Body of pancreas (tissue), 4 donors: ENCODE data around the gene ATRNL1. TPM values are rescaled to one million over a fixed set of nuclear protein-coding genes. Genes with fewer than 3 reads are reported as not detected.

Experiments
- ATAC-seq: fragments of 150-250 bp; one replicate; pipeline ENCODE4 v1.9.1; 2016
- DNase-seq, 4 donors: peaks; one replicate each; pipeline ENCODE4 v3.0.0-alpha.2; 2019
- H3K27ac ChIP-seq, 4 donors: fragments of 200-600 bp; sonication (generic); 1 replicate in 3 of 4; 2 replicates in 1 of 4; pipeline versions ENCODE4 v1.5.1 to v1.6.1; 2016 to 2019; ENCODE audit warnings: mild to moderate bottlenecking in 1 of 4, mixed read lengths in 1 of 4, moderate library complexity in 1 of 4
- H3K27me3 ChIP-seq, 2 donors: fragments of 200-600 bp; sonication (generic); one replicate each; pipeline ENCODE4 v1.6.0; 2016; ENCODE audit warnings: mild to moderate bottlenecking in 1 of 2
- H3K36me3 ChIP-seq, 2 donors: fragments of 200-600 bp; sonication (generic); replicated peaks in 1 of 2; 2 replicates each; pipeline ENCODE4 v1.5.1; 2016; ENCODE audit warnings: low read depth in 2 of 2; ENCODE audit not compliant: insufficient read depth in 1 of 2
- H3K4me1 ChIP-seq: fragments of 200-600 bp; sonication (generic); one replicate; pipeline ENCODE4 v1.6.0; 2016
- H3K4me3 ChIP-seq, 2 donors: fragments of 200-600 bp; sonication (generic); 1 replicate in 1 of 2; 2 replicates in 1 of 2; pipeline ENCODE4 v1.5.1; 2016 to 2019
- H3K9me3 ChIP-seq, 3 donors: fragments of 200-600 bp; sonication (generic); 1 replicate in 2 of 3; 2 replicates in 1 of 3; pipeline ENCODE4 v1.5.1; 2016
- POLR2A ChIP-seq, 3 donors: fragments of 450-650 bp; IDR thresholded peaks; one replicate each; pipeline ENCODE4 v1.6.1; 2016; ENCODE audit warnings: antibody characterized with exemption in 3 of 3, mild to moderate bottlenecking in 2 of 3
- WGBS, 2 donors: methylation state at CpG; one replicate each; pipeline ENCODE4 v1.1.5; 2017; 5-methylcytosine and 5-hydroxymethylcytosine counted together
- intact Hi-C: fragments of 100-400 bp; cut with DNase I; formaldehyde crosslinking; loops from one replicate; pipeline ENCODE4 v1.15.1; 2023
- total RNA-seq, 2 donors: library from RNA; depleted of rRNA; stranded (reverse); fragments of >200 nt; gene quantifications; one replicate each; pipeline ENCODE4 v1.1.0, GENCODE V29; 2016
- TF ChIP-seq, protein P1 (sequence below), 7 experiments: fragments of 450-650 bp in 4 of 7; fragments of 200-600 bp in 3 of 7; sonication (generic) in 3 of 7; IDR thresholded peaks; one replicate each; pipeline ENCODE4 v1.5.1; 2016 to 2019; ENCODE audit warnings: antibody characterized with exemption in 7 of 7

Gene ATRNL1
- total RNA-seq, 2 donors from 2014 or later = 3.0 to 6.5 TPM

DNA sequence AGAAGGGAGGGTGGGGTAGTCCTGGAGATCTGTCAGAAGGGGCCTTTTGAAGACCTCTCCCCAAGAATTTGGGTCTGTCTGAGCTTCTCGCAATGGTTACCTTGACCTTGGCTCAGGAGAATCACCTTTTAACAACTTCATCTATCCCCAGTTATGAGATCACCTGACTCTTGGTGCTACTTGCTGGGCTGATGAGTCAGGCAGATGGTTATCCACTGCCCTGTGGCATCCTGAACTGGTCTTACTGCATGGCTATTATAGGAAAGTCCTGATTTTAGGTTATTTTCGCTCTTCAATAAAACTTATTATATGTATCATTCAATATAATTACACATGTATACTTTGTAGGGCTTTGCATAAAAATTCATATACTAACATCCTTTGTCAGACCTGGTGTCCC, 905.1 kb downstream of the ATRNL1 start:
- Histone ChIP-seq H3K27me3 (no peaks in the 10 kb centered on the region), H3K27ac (no peak overlapping the region), H3K9me3 (no peaks in the 10 kb centered on the region), H3K4me1 (peaks cover 6% of the 10 kb centered on the region), H3K4me3 (no peak overlapping the region), H3K36me3 (no peaks in the 10 kb centered on the region)
- ATAC-seq (no peak), DNase-seq (no peak)
- intact Hi-C loops = no loop called here
- 90 to 96% methylated on average over 2 of the region's 2 CpGs for WGBS, 2 donors
- no peak for TF ChIP-seq POLR2A (IDR thresholded peaks at IDR 0.05)
- TF ChIP-seq, protein P1, sequence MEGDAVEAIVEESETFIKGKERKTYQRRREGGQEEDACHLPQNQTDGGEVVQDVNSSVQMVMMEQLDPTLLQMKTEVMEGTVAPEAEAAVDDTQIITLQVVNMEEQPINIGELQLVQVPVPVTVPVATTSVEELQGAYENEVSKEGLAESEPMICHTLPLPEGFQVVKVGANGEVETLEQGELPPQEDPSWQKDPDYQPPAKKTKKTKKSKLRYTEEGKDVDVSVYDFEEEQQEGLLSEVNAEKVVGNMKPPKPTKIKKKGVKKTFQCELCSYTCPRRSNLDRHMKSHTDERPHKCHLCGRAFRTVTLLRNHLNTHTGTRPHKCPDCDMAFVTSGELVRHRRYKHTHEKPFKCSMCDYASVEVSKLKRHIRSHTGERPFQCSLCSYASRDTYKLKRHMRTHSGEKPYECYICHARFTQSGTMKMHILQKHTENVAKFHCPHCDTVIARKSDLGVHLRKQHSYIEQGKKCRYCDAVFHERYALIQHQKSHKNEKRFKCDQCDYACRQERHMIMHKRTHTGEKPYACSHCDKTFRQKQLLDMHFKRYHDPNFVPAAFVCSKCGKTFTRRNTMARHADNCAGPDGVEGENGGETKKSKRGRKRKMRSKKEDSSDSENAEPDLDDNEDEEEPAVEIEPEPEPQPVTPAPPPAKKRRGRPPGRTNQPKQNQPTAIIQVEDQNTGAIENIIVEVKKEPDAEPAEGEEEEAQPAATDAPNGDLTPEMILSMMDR (IDR thresholded peaks at IDR 0.05) = no peak

Other genes with a start within 250 kb of the ATRNL1 start
- 10 to 100 TPM; 12.2 to 38.2 TPM for gene TRUB1, start 155.2 kb upstream of the ATRNL1 start, total RNA-seq